ENCODE measurements around the gene PARP2. TPM values are rescaled to one million over a fixed set of nuclear protein-coding genes. Genes with fewer than 3 reads are reported as not detected.

The PARP2 gene
- total RNA-seq, 1 experiment from 2014 or later: 38.3 TPM

DNA sequence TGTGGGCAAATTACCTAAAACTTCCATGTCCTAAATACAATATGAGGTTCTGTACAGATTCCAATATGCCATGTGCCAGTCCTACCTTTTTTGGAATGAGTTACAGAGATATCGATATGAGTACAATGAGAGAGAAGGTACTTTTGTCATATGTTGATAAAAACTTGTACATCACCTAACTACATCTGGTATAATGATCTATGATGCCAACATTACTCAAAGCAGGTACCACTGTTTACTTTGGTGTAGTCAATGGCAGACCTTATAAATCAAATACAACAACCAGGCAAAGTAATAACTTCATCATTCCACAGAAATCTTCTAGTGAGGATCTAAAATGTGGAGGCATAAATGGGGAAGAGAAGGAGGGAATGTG lies 57.1 kb downstream of the PARP2 start:
- TSS peak; percentile 74 for BruUV-seq (replicated peaks)

DNA sequence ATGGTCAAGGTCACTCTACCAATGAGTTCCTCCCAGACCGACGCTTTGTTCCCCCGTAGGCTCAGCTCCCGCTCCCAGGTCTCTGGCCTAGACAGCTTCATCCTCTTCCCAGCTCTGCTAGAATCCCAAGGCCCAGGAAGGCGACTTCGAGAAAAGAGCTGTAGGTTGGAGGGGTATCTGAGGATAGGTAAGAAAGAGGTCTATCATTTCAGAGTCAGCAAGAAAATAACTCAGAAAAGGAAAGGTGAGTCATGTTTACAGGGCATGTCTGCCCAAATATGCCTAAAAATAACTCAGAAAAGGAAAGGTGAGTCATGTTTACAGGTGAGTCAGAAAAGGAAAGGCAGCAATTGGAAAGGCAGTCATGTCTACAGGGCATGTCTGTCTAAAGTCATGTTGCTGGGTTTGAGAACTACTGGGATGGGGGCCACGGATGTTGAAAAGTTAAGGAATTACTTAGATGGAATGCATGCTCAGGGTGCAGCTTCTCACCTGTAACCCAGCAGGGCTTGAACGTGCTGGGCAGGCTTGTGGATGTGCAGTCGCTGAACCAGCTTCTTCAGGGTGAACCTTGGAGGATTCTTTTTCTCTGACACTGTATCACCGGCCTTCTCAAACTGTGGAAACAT lies 57.6 kb downstream of the PARP2 start:
- peak overlapping the region; percentile 85 for H3K4me2 ChIP-seq (ENCODE audit: low read length)
- H3K36me3 ChIP-seq (ENCODE audit: low read depth, low read length): peaks cover 3% of the 10 kb centered on the region
- intact Hi-C loops (cut with micrococcal nuclease): loop anchor here (1.0 kb wide), 1 partner anchor 12 kb away; the partner anchor contains the start of gene TEP1
- ATAC-seq (peak; percentile 97), DNase-seq (peak; percentile 98)
- H4K20me1 ChIP-seq (ENCODE audit: low read length): no peaks in the 10 kb centered on the region; the same call in 1 of the 2 replicates
- BruUV-seq (replicated peaks): no TSS peak
- H3K27me3 ChIP-seq (ENCODE audit: low read length): no peaks in the 10 kb centered on the region
- peaks cover 24% of the 10 kb centered on the region for H3K4me1 ChIP-seq (ENCODE audit: insufficient read depth, low read length)
- H3K27ac ChIP-seq (ENCODE audit: low read length): peak overlapping the region; percentile 96
- peak overlapping the region; percentile 75 for H3K9ac ChIP-seq (ENCODE audit: low read length)
- ChIA-PET POLR2A (ENCODE audit: unreplicated experiment) (no interaction called here), CTCF (interaction anchor here (1.0 kb wide), 1 partner anchor 16 kb away, joined by 7 read pairs; no protein-coding TSS in a partner anchor)
- no peaks in the 10 kb centered on the region for H3K9me2 ChIP-seq (replicated peaks; ENCODE audit: low read length)
- TF ChIP-seq, protein P1, sequence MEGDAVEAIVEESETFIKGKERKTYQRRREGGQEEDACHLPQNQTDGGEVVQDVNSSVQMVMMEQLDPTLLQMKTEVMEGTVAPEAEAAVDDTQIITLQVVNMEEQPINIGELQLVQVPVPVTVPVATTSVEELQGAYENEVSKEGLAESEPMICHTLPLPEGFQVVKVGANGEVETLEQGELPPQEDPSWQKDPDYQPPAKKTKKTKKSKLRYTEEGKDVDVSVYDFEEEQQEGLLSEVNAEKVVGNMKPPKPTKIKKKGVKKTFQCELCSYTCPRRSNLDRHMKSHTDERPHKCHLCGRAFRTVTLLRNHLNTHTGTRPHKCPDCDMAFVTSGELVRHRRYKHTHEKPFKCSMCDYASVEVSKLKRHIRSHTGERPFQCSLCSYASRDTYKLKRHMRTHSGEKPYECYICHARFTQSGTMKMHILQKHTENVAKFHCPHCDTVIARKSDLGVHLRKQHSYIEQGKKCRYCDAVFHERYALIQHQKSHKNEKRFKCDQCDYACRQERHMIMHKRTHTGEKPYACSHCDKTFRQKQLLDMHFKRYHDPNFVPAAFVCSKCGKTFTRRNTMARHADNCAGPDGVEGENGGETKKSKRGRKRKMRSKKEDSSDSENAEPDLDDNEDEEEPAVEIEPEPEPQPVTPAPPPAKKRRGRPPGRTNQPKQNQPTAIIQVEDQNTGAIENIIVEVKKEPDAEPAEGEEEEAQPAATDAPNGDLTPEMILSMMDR (conservative IDR thresholded peaks at IDR 0.05; ENCODE audit: low read depth, low read length): no peak
- no peak for TF ChIP-seq EZH2phosphoT487 (IDR thresholded peaks at IDR 0.05; ENCODE audit: borderline replicate concordance, low read length)
- no peak for TF ChIP-seq EZH2 (IDR thresholded peaks at IDR 0.05; ENCODE audit: low read length, unreplicated experiment)
- H3K9me3 ChIP-seq (ENCODE audit: low read length): no peaks in the 10 kb centered on the region
- peak overlapping the region; percentile 56 for H3K4me3 ChIP-seq (ENCODE audit: low read length)
- H3K79me2 ChIP-seq (ENCODE audit: low read length): no peaks in the 10 kb centered on the region
- 0 out of 2 replicates have a peak overlapping the region, but pooled peaks have one; percentile 15 for H2AFZ ChIP-seq (ENCODE audit: low read length)
- H3F3A ChIP-seq (ENCODE audit: low read length, unreplicated experiment): no peaks in the 10 kb centered on the region

More for the DNA sequence above, 57.1 kb downstream of the PARP2 start:
- ChIA-PET POLR2A (ENCODE audit: unreplicated experiment) (no interaction called here), CTCF (no interaction called here)
- peak overlapping the region; percentile 75 for H3K9ac ChIP-seq (ENCODE audit: low read length)
- H2AFZ ChIP-seq (ENCODE audit: low read length): 0 out of 2 replicates have a peak overlapping the region, but pooled peaks have one; percentile 15
- H3K4me1 ChIP-seq (ENCODE audit: insufficient read depth, low read length): peaks cover 24% of the 10 kb centered on the region
- no peak for TF ChIP-seq EZH2phosphoT487 (IDR thresholded peaks at IDR 0.05; ENCODE audit: borderline replicate concordance, low read length)
- TF ChIP-seq EZH2 (IDR thresholded peaks at IDR 0.05; ENCODE audit: low read length, unreplicated experiment): no peak
- TF ChIP-seq, protein P1 (conservative IDR thresholded peaks at IDR 0.05; ENCODE audit: low read depth, low read length): no peak
- H3K9me2 ChIP-seq (replicated peaks; ENCODE audit: low read length): no peaks in the 10 kb centered on the region
- peak; percentile 39 for ATAC-seq
- H3K79me2 ChIP-seq (ENCODE audit: low read length): no peaks in the 10 kb centered on the region
- H4K20me1 ChIP-seq (ENCODE audit: low read length): no peaks in the 10 kb centered on the region; the same call in 1 of the 2 replicates
- H3K27me3 ChIP-seq (ENCODE audit: low read length): no peaks in the 10 kb centered on the region
- intact Hi-C loops (cut with micrococcal nuclease): no loop called here
- H3K27ac ChIP-seq (ENCODE audit: low read length): peak overlapping the region; percentile 96
- peak overlapping the region; percentile 85 for H3K4me2 ChIP-seq (ENCODE audit: low read length)
- H3K4me3 ChIP-seq (ENCODE audit: low read length): peak overlapping the region; percentile 56
- no peaks in the 10 kb centered on the region for H3K9me3 ChIP-seq (ENCODE audit: low read length)
- H3F3A ChIP-seq (ENCODE audit: low read length, unreplicated experiment): no peaks in the 10 kb centered on the region
- peaks cover 3% of the 10 kb centered on the region for H3K36me3 ChIP-seq (ENCODE audit: low read depth, low read length)
- DNase-seq: peak; percentile 58

DNA sequence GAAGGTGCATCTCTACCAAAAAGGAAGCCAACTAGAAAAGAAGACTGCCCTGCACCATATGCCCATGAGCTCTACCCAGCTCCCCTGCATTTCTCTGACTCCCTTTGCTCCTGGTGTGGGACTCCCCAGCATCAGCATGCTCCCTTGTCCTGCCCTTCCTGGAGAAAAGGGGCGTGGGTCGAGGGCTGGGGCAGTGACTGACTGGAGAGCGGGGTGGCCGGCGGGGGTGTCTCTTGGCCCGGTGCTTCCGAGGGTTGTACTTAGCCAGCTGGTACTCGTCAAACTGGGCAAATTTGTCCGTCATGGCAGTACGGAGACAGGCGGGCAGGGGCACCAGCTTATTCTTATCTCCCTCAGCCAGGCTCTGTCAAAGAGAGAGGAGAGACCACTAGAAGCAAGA lies 60.1 kb downstream of the PARP2 start:
- TF ChIP-seq EZH2phosphoT487 (IDR thresholded peaks at IDR 0.05; ENCODE audit: borderline replicate concordance, low read length) (no peak), EZH2 (IDR thresholded peaks at IDR 0.05; ENCODE audit: low read length, unreplicated experiment) (no peak)
- TF ChIP-seq, protein P1 (conservative IDR thresholded peaks at IDR 0.05; ENCODE audit: low read depth, low read length): no peak
- CTCF ChIA-PET: no interaction called here
- BruUV-seq (replicated peaks): no TSS peak
- H3F3A ChIP-seq (ENCODE audit: low read length, unreplicated experiment): no peaks in the 10 kb centered on the region
- H3K27ac ChIP-seq (ENCODE audit: low read length): no peak overlapping the region
- no peaks in the 10 kb centered on the region for H3K79me2 ChIP-seq (ENCODE audit: low read length)
- H3K9ac ChIP-seq (ENCODE audit: low read length): no peak overlapping the region
- peaks cover 11% of the 10 kb centered on the region for H3K36me3 ChIP-seq (ENCODE audit: low read depth, low read length)
- intact Hi-C loops (cut with micrococcal nuclease): no loop called here
- no peaks in the 10 kb centered on the region for H3K9me2 ChIP-seq (replicated peaks; ENCODE audit: low read length)
- no peak for ATAC-seq
- no peaks in the 10 kb centered on the region for H3K27me3 ChIP-seq (ENCODE audit: low read length)
- peaks cover 24% of the 10 kb centered on the region for H3K4me1 ChIP-seq (ENCODE audit: insufficient read depth, low read length)
- no peak overlapping the region for H3K4me3 ChIP-seq (ENCODE audit: low read length)
- H2AFZ ChIP-seq (ENCODE audit: low read length): no peak overlapping the region
- no peak overlapping the region for H3K4me2 ChIP-seq (ENCODE audit: low read length)
- POLR2A ChIA-PET (ENCODE audit: unreplicated experiment): no interaction called here
- H4K20me1 ChIP-seq (ENCODE audit: low read length): no peaks in the 10 kb centered on the region; the same call in 1 of the 2 replicates
- no peaks in the 10 kb centered on the region for H3K9me3 ChIP-seq (ENCODE audit: low read length)
- no peak for DNase-seq

All from PC-3 (cell line).